Ovary (tissue), 3 donors: Measurements from ENCODE around the gene ADK.

Experiments
- POLR2A ChIP-seq: fragments of 450-650 bp; IDR thresholded peaks from one replicate; pipeline ENCODE4 v1.6.1; 2017; ENCODE audit warnings: antibody characterized with exemption, mild to moderate bottlenecking, moderate library complexity
- TF ChIP-seq, protein P1 (sequence below), 3 donors: fragments of 450-650 bp in 2 of 3; fragments of 200-600 bp in 1 of 3; IDR thresholded peaks; one replicate each; pipeline versions ENCODE4 v1.5.1 to v1.8.0; 2016 to 2022; ENCODE audit warnings: antibody characterized with exemption in 3 of 3, mild to moderate bottlenecking in 1 of 3
- donor health status: DM: no; HTN: no; CAD: no.

DNA sequence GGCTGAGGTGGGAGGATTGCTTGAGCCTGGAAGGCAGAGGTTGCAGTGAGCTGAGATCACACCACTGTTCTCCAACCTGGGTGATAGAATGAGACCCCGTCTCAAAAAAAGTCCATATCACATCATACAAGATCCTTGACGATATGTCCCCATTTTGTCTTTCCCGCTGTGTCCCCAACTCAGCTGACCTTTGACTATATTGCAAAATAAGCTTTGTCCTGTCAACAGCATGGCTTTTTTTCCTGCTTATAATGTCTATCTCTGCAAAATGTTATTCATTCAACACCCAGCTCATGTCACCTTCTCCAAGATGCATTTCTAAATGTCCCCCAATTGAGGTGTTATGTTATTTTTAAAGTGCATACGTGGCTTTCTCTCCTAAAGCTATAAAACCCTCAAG lies 539.4 kb downstream of the ADK start:
- TF ChIP-seq, protein P1, sequence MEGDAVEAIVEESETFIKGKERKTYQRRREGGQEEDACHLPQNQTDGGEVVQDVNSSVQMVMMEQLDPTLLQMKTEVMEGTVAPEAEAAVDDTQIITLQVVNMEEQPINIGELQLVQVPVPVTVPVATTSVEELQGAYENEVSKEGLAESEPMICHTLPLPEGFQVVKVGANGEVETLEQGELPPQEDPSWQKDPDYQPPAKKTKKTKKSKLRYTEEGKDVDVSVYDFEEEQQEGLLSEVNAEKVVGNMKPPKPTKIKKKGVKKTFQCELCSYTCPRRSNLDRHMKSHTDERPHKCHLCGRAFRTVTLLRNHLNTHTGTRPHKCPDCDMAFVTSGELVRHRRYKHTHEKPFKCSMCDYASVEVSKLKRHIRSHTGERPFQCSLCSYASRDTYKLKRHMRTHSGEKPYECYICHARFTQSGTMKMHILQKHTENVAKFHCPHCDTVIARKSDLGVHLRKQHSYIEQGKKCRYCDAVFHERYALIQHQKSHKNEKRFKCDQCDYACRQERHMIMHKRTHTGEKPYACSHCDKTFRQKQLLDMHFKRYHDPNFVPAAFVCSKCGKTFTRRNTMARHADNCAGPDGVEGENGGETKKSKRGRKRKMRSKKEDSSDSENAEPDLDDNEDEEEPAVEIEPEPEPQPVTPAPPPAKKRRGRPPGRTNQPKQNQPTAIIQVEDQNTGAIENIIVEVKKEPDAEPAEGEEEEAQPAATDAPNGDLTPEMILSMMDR (IDR thresholded peaks at IDR 0.05): no peak
- no peak for TF ChIP-seq POLR2A
